ENCODE data around the gene BTAF1.

Gene BTAF1

GRCh38 chr10:92054807-92055206 is 131.2 kb downstream of the BTAF1 start:
- Histone ChIP-seq H3K9me3 (ENCODE audit: control insufficient read depth, insufficient read depth, low read length) (no peaks in the 10 kb centered on the region), H3K9ac (ENCODE audit: low read depth, low read length) (no peak overlapping the region), H3K4me1 (ENCODE audit: control insufficient read depth, insufficient read depth, low read length) (no peaks in the 10 kb centered on the region), H3K27me3 (ENCODE audit: control insufficient read depth, insufficient read depth, low read length) (no peaks in the 10 kb centered on the region), H3K4me3 (ENCODE audit: low read depth, low read length) (no peak overlapping the region), H3K27ac (ENCODE audit: low read depth, low read length) (no peak overlapping the region), H3K36me3 (ENCODE audit: control insufficient read depth, insufficient read depth, low read length) (no peaks in the 10 kb centered on the region)

- no peak overlapping the region for H3K4me3 ChIP-seq (ENCODE audit: low read depth, low read length)
- H3K9me3 ChIP-seq (ENCODE audit: control insufficient read depth, insufficient read depth, low read length) = no peaks in the 10 kb centered on the region
- H3K36me3 ChIP-seq (ENCODE audit: control insufficient read depth, insufficient read depth, low read length) = no peaks in the 10 kb centered on the region
- no peaks in the 10 kb centered on the region for H3K27me3 ChIP-seq (ENCODE audit: control insufficient read depth, insufficient read depth, low read length)
- H3K27ac ChIP-seq (ENCODE audit: low read depth, low read length) = no peak overlapping the region
- H3K4me1 ChIP-seq (ENCODE audit: control insufficient read depth, insufficient read depth, low read length) = no peaks in the 10 kb centered on the region
- no peak overlapping the region for H3K9ac ChIP-seq (ENCODE audit: low read depth, low read length)
Observed at GRCh38 chr10:92062273-92062672, 138.7 kb downstream of the BTAF1 start.

GRCh38 chr10:92064506-92064905 is 140.9 kb downstream of the BTAF1 start:
- Histone ChIP-seq H3K4me3 (ENCODE audit: low read depth, low read length) (no peak overlapping the region), H3K36me3 (ENCODE audit: control insufficient read depth, insufficient read depth, low read length) (no peaks in the 10 kb centered on the region), H3K27me3 (ENCODE audit: control insufficient read depth, insufficient read depth, low read length) (no peaks in the 10 kb centered on the region)

GRCh38 chr10:92066386-92066785 is 142.8 kb downstream of the BTAF1 start:
- H3K4me3 ChIP-seq (ENCODE audit: low read depth, low read length) = no peak overlapping the region
- no peak overlapping the region for H3K9ac ChIP-seq (ENCODE audit: low read depth, low read length)
- H3K27ac ChIP-seq (ENCODE audit: low read depth, low read length) = no peak overlapping the region
- H3K4me1 ChIP-seq (ENCODE audit: control insufficient read depth, insufficient read depth, low read length) = no peaks in the 10 kb centered on the region
- no peaks in the 10 kb centered on the region for H3K27me3 ChIP-seq (ENCODE audit: control insufficient read depth, insufficient read depth, low read length)
- no peaks in the 10 kb centered on the region for H3K9me3 ChIP-seq (ENCODE audit: control insufficient read depth, insufficient read depth, low read length)
- H3K36me3 ChIP-seq (ENCODE audit: control insufficient read depth, insufficient read depth, low read length) = no peaks in the 10 kb centered on the region

More at GRCh38 chr10:92064506-92064905, 140.9 kb downstream of the BTAF1 start:
- no peak overlapping the region for H3K27ac ChIP-seq (ENCODE audit: low read depth, low read length)
- no peak overlapping the region for H3K9ac ChIP-seq (ENCODE audit: low read depth, low read length)
- H3K4me1 ChIP-seq (ENCODE audit: control insufficient read depth, insufficient read depth, low read length) = no peaks in the 10 kb centered on the region
- no peaks in the 10 kb centered on the region for H3K9me3 ChIP-seq (ENCODE audit: control insufficient read depth, insufficient read depth, low read length)

- Histone ChIP-seq H3K4me1 (ENCODE audit: control insufficient read depth, insufficient read depth, low read length) (no peaks in the 10 kb centered on the region), H3K36me3 (ENCODE audit: control insufficient read depth, insufficient read depth, low read length) (no peaks in the 10 kb centered on the region), H3K9ac (ENCODE audit: low read depth, low read length) (no peak overlapping the region), H3K27me3 (ENCODE audit: control insufficient read depth, insufficient read depth, low read length) (no peaks in the 10 kb centered on the region), H3K27ac (ENCODE audit: low read depth, low read length) (no peak overlapping the region), H3K9me3 (ENCODE audit: control insufficient read depth, insufficient read depth, low read length) (no peaks in the 10 kb centered on the region), H3K4me3 (ENCODE audit: low read depth, low read length) (no peak overlapping the region)
Observed at GRCh38 chr10:92068900-92069299, 145.3 kb downstream of the BTAF1 start.

- Histone ChIP-seq H3K9me3 (ENCODE audit: control insufficient read depth, insufficient read depth, low read length) (no peaks in the 10 kb centered on the region), H3K9ac (ENCODE audit: low read depth, low read length) (no peak overlapping the region), H3K27me3 (ENCODE audit: control insufficient read depth, insufficient read depth, low read length) (no peaks in the 10 kb centered on the region), H3K36me3 (ENCODE audit: control insufficient read depth, insufficient read depth, low read length) (no peaks in the 10 kb centered on the region), H3K4me3 (ENCODE audit: low read depth, low read length) (no peak overlapping the region), H3K27ac (ENCODE audit: low read depth, low read length) (no peak overlapping the region), H3K4me1 (ENCODE audit: control insufficient read depth, insufficient read depth, low read length) (no peaks in the 10 kb centered on the region)
Observed at GRCh38 chr10:92074126-92074887, 150.7 kb downstream of the BTAF1 start.

- no peaks in the 10 kb centered on the region for H3K27me3 ChIP-seq (ENCODE audit: control insufficient read depth, insufficient read depth, low read length)
- no peak overlapping the region for H3K4me3 ChIP-seq (ENCODE audit: low read depth, low read length)
- no peak overlapping the region for H3K9ac ChIP-seq (ENCODE audit: low read depth, low read length)
- no peaks in the 10 kb centered on the region for H3K4me1 ChIP-seq (ENCODE audit: control insufficient read depth, insufficient read depth, low read length)
- no peaks in the 10 kb centered on the region for H3K9me3 ChIP-seq (ENCODE audit: control insufficient read depth, insufficient read depth, low read length)
- H3K27ac ChIP-seq (ENCODE audit: low read depth, low read length) = no peak overlapping the region
- no peaks in the 10 kb centered on the region for H3K36me3 ChIP-seq (ENCODE audit: control insufficient read depth, insufficient read depth, low read length)
Observed at GRCh38 chr10:92075829-92076228, 152.3 kb downstream of the BTAF1 start.

GRCh38 chr10:92076722-92077121 is 153.2 kb downstream of the BTAF1 start:
- H3K36me3 ChIP-seq (ENCODE audit: control insufficient read depth, insufficient read depth, low read length) = no peaks in the 10 kb centered on the region
- no peaks in the 10 kb centered on the region for H3K4me1 ChIP-seq (ENCODE audit: control insufficient read depth, insufficient read depth, low read length)
- no peak overlapping the region for H3K4me3 ChIP-seq (ENCODE audit: low read depth, low read length)
- no peak overlapping the region for H3K27ac ChIP-seq (ENCODE audit: low read depth, low read length)
- H3K9me3 ChIP-seq (ENCODE audit: control insufficient read depth, insufficient read depth, low read length) = no peaks in the 10 kb centered on the region
- H3K9ac ChIP-seq (ENCODE audit: low read depth, low read length) = no peak overlapping the region
- no peaks in the 10 kb centered on the region for H3K27me3 ChIP-seq (ENCODE audit: control insufficient read depth, insufficient read depth, low read length)

GRCh38 chr10:92079003-92079402 is 155.4 kb downstream of the BTAF1 start:
- Histone ChIP-seq H3K27ac (ENCODE audit: low read depth, low read length) (no peak overlapping the region), H3K9ac (ENCODE audit: low read depth, low read length) (no peak overlapping the region), H3K36me3 (ENCODE audit: control insufficient read depth, insufficient read depth, low read length) (no peaks in the 10 kb centered on the region), H3K9me3 (ENCODE audit: control insufficient read depth, insufficient read depth, low read length) (no peaks in the 10 kb centered on the region), H3K27me3 (ENCODE audit: control insufficient read depth, insufficient read depth, low read length) (no peaks in the 10 kb centered on the region), H3K4me3 (ENCODE audit: low read depth, low read length) (no peak overlapping the region), H3K4me1 (ENCODE audit: control insufficient read depth, insufficient read depth, low read length) (no peaks in the 10 kb centered on the region)

Measured in HUES48 (cell line).